Karpas-422 (cell line): Measurements from ENCODE around the gene PDPK1. TPM values are rescaled to one million over a fixed set of nuclear protein-coding genes. Genes with fewer than 3 reads are reported as not detected.
A peak's percentile ranks its signal among the peaks of the same experiment; 100 is the strongest.

Source experiments
- DNase-seq: peaks from one replicate; pipeline ENCODE4 v3.0.0-alpha.2; 2015
- H2AFZ ChIP-seq: fragments of 200-600 bp; sonication (generic); 2 replicates; pipeline ENCODE4 v1.6.1; 2014; ENCODE audit warnings: antibody characterized with exemption, low read length, mixed read lengths
- H3K27ac ChIP-seq: fragments of 200-600 bp; sonication (generic); 2 replicates; pipeline ENCODE4 v1.5.1; 2014; ENCODE audit warnings: mild to moderate bottlenecking, low read length, moderate library complexity
- H3K27me3 ChIP-seq: fragments of 200-600 bp; sonication (generic); 2 replicates; pipeline ENCODE4 v1.6.1; 2014; ENCODE audit warnings: low read length, mixed read lengths
- H3K36me3 ChIP-seq: fragments of 200-600 bp; sonication (generic); 2 replicates; pipeline ENCODE4 v1.6.1; 2014; ENCODE audit warnings: low read length, mixed read lengths; ENCODE audit not compliant: insufficient read depth
- H3K4me1 ChIP-seq: fragments of 200-600 bp; sonication (generic); 2 replicates; pipeline ENCODE4 v1.6.1; 2014; ENCODE audit warnings: mild to moderate bottlenecking, low read length, mixed read lengths
- H3K4me2 ChIP-seq: fragments of 200-600 bp; sonication (generic); 2 replicates; pipeline ENCODE4 v1.6.1; 2014; ENCODE audit warnings: low read length, low read depth, mild to moderate bottlenecking; ENCODE audit not compliant: poor library complexity, severe bottlenecking
- H3K4me3 ChIP-seq: fragments of 200-600 bp; sonication (generic); 2 replicates; pipeline ENCODE4 v1.5.1; 2014; ENCODE audit warnings: mild to moderate bottlenecking, antibody characterized with exemption, low read length, mixed read lengths
- H3K79me2 ChIP-seq: fragments of 200-600 bp; sonication (generic); 2 replicates; pipeline ENCODE4 v1.6.1; 2014; ENCODE audit warnings: mild to moderate bottlenecking, low read length, mixed read lengths
- H3K9ac ChIP-seq: fragments of 200-600 bp; sonication (generic); 2 replicates; pipeline ENCODE4 v1.6.0; 2014; ENCODE audit warnings: low read length
- H3K9me2 ChIP-seq: fragments of 200-600 bp; sonication (generic), shearing (Covaris generic); replicated peaks from 2 replicates; pipeline ENCODE4 v1.6.0; 2014; ENCODE audit warnings: mild to moderate bottlenecking, low read length, moderate library complexity; ENCODE audit not compliant: insufficient read depth
- H3K9me3 ChIP-seq: fragments of 300-700, 200-600 bp; sonication (generic); 2 replicates; pipeline ENCODE4 v1.6.1; 2014; ENCODE audit warnings: low read length, mixed read lengths
- H4K20me1 ChIP-seq: fragments of 200-600 bp; sonication (generic); 2 replicates; pipeline ENCODE4 v1.6.1; 2014; ENCODE audit warnings: mild to moderate bottlenecking, antibody characterized with exemption, low read length, low read depth; ENCODE audit not compliant: insufficient read depth
- total RNA-seq: library from RNA; depleted of rRNA; stranded (reverse); fragments of >200 nt; shearing (Covaris generic); gene quantifications from 2 replicates; pipeline ENCODE4 v1.2.3, GENCODE V29; 2014; ENCODE audit warnings: low replicate concordance

The PDPK1 gene
- total RNA-seq, 1 experiment from 2014 or later, result 49.5 TPM

GRCh38 chr16:2526135-2526534 lies 11.7 kb upstream of the PDPK1 start:
- Histone ChIP-seq H3K27me3 (no peaks in the 10 kb centered on the region), H3K4me3 (no peak overlapping the region), H3K4me1 (peaks cover 9% of the 10 kb centered on the region), H3K9me2 (no peaks in the 10 kb centered on the region), H3K27ac (no peak overlapping the region), H3K79me2 (peaks cover 8% of the 10 kb centered on the region), H3K36me3 (0 out of 2 replicates have a peak, but pooled peaks cover 3% of the 10 kb centered on the region), H4K20me1 (no peaks in the 10 kb centered on the region), H3K4me2 (no peak overlapping the region), H2AFZ (no peak overlapping the region), H3K9me3 (no peaks in the 10 kb centered on the region), H3K9ac (no peak overlapping the region)
- no peak for DNase-seq

DNA sequence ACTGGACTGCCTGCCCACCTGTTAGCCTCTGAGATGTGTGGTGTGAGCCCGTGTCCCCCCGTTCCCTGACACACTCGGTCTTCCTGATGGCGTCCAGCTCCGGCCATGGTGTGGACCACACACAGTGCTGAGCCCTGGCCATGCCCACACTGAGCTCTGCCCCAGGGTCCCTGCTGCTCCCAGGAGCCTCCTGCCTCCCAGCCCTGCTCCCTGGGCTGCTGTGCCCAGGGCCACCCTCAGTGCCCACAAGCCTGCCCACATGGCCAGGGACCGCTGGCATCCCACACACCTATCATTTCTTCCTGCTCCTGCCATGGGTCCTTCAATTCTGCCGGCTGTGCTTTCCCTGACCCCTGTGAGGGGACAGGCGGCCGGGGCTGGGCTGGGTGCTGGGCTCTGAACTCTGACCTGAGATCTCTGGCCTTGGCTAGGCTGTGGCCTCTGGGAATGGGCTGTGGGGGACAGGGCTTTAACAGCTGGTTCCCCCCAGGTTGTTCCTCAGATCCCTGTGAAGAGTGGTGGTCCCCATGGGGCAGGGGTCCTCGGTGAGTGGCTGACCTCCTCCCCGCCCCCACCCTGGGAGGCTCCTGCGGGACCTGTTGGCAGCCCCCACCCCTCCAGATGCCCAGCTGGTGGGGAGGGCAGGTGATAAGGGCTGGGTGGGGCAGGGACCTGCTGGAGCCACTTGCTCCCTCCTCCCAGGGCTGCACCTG lies 10.6 kb upstream of the PDPK1 start:
- H2AFZ ChIP-seq, result no peak overlapping the region
- H3K9ac ChIP-seq, result no peak overlapping the region
- H3K79me2 ChIP-seq, result no peaks in the 10 kb centered on the region
- H3K9me3 ChIP-seq, result no peaks in the 10 kb centered on the region
- H3K4me2 ChIP-seq, result no peak overlapping the region
- no peak overlapping the region for H3K27ac ChIP-seq
- no peaks in the 10 kb centered on the region for H3K9me2 ChIP-seq
- H3K27me3 ChIP-seq, result no peaks in the 10 kb centered on the region
- H4K20me1 ChIP-seq, result no peaks in the 10 kb centered on the region
- DNase-seq, result no peak
- H3K4me3 ChIP-seq, result no peak overlapping the region
- H3K4me1 ChIP-seq, result peaks cover 13% of the 10 kb centered on the region
- H3K36me3 ChIP-seq, result 0 out of 2 replicates have a peak, but pooled peaks cover 3% of the 10 kb centered on the region

DNA sequence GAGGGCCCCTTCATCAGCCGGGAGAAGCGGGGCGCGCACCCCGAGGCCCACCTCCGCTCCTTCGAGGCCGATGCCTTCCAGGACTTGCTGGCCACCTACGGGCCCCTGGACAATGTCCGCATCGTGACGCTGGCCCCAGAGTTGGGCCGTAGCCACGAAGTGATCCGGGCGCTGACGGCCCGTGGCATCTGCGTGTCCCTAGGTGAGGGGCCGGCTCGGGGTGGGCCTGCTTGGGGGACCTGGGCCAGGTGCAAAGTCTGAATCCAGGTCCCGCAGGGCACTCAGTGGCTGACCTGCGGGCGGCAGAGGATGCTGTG lies 10.1 kb upstream of the PDPK1 start:
- H3K9me3 ChIP-seq, result no peaks in the 10 kb centered on the region
- peaks cover 18% of the 10 kb centered on the region for H3K4me1 ChIP-seq
- H3K27me3 ChIP-seq, result no peaks in the 10 kb centered on the region
- no peak overlapping the region for H3K4me3 ChIP-seq
- no peak overlapping the region for H3K27ac ChIP-seq
- H3K9me2 ChIP-seq, result no peaks in the 10 kb centered on the region
- no peak overlapping the region for H3K9ac ChIP-seq
- no peaks in the 10 kb centered on the region for H4K20me1 ChIP-seq
- no peaks in the 10 kb centered on the region for H3K79me2 ChIP-seq
- H2AFZ ChIP-seq, result no peak overlapping the region
- no peak for DNase-seq
- no peak overlapping the region for H3K4me2 ChIP-seq
- 0 out of 2 replicates have a peak, but pooled peaks cover 3% of the 10 kb centered on the region for H3K36me3 ChIP-seq

GRCh38 chr16:2528161-2529060 lies 9.4 kb upstream of the PDPK1 start:
- H3K36me3 ChIP-seq, result 0 out of 2 replicates have a peak, but pooled peaks cover 3% of the 10 kb centered on the region
- no peak overlapping the region for H3K4me2 ChIP-seq
- no peaks in the 10 kb centered on the region for H3K27me3 ChIP-seq
- H2AFZ ChIP-seq, result no peak overlapping the region
- H3K9me2 ChIP-seq, result no peaks in the 10 kb centered on the region
- no peak overlapping the region for H3K4me3 ChIP-seq
- DNase-seq, result no peak
- H3K27ac ChIP-seq, result no peak overlapping the region
- peaks cover 21% of the 10 kb centered on the region for H3K4me1 ChIP-seq
- H3K79me2 ChIP-seq, result no peaks in the 10 kb centered on the region
- H3K9me3 ChIP-seq, result no peaks in the 10 kb centered on the region
- H3K9ac ChIP-seq, result no peak overlapping the region
- H4K20me1 ChIP-seq, result no peaks in the 10 kb centered on the region

DNA sequence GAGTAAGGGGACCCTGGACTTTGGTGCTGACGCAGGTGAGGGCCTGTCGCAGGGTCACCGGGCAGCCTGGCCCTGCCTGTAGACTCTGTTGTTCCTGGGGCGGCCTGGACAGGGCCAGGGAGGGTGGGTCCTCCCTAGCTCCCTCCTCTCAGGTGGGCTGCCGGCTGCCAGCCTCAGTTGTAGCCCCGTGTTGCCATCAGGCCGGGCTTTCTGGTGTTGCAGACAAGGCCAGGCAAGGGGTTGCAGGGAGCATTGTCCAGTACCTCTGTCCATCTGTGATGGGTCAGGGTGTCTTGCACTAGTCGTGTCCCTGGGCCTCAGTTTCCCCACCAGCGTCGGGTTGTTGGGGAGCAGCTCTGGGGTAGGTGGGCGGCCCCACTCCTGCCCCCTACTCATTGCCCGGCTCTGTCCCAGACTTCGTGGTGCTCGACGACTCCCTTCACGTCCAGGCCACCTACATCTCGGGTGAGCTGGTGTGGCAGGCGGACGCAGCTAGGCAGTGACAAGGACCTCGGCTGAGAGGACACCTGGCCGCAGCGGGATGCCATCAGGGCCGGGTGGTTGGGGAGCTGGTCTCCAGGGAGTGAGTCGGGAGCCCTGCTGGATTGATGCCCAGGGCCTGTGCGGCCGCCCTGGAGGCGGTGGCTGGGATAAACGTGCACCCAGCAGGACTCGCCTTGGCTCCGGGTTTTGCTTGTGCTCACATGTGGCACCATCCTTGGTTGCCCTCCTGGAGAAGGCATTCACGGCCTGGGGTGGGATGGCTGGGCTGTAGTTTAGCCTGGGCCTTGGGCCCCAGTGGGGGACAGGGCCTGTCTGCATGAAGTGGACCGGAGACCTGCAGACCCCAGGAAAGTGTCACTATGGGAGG lies 8.5 kb upstream of the PDPK1 start:
- peaks cover 21% of the 10 kb centered on the region for H3K4me1 ChIP-seq
- DNase-seq, result no peak
- H3K9ac ChIP-seq, result no peak overlapping the region
- no peaks in the 10 kb centered on the region for H3K27me3 ChIP-seq
- no peaks in the 10 kb centered on the region for H4K20me1 ChIP-seq
- no peak overlapping the region for H3K4me3 ChIP-seq
- no peaks in the 10 kb centered on the region for H3K9me3 ChIP-seq
- H3K27ac ChIP-seq, result no peak overlapping the region
- H3K79me2 ChIP-seq, result no peaks in the 10 kb centered on the region
- no peaks in the 10 kb centered on the region for H3K9me2 ChIP-seq
- no peak overlapping the region for H3K4me2 ChIP-seq
- no peaks in the 10 kb centered on the region for H3K36me3 ChIP-seq
- H2AFZ ChIP-seq, result no peak overlapping the region

- no peak overlapping the region for H3K27ac ChIP-seq
- no peak for DNase-seq
- H3K4me1 ChIP-seq, result peaks cover 21% of the 10 kb centered on the region
- no peak overlapping the region for H3K4me3 ChIP-seq
- H3K36me3 ChIP-seq, result no peaks in the 10 kb centered on the region
- H3K9me2 ChIP-seq, result no peaks in the 10 kb centered on the region
- no peaks in the 10 kb centered on the region for H3K27me3 ChIP-seq
- no peak overlapping the region for H3K4me2 ChIP-seq
- H2AFZ ChIP-seq, result no peak overlapping the region
- H4K20me1 ChIP-seq, result no peaks in the 10 kb centered on the region
- no peaks in the 10 kb centered on the region for H3K79me2 ChIP-seq
- H3K9ac ChIP-seq, result no peak overlapping the region
- no peaks in the 10 kb centered on the region for H3K9me3 ChIP-seq
Observed at GRCh38 chr16:2529961-2530628, 7.7 kb upstream of the PDPK1 start.

GRCh38 chr16:2530629-2531318 lies 7.0 kb upstream of the PDPK1 start:
- Histone ChIP-seq H2AFZ (no peak overlapping the region), H3K4me2 (peak overlapping the region; percentile 98), H3K9ac (peak overlapping the region; percentile 73), H3K9me3 (no peaks in the 10 kb centered on the region), H3K9me2 (no peaks in the 10 kb centered on the region), H4K20me1 (no peaks in the 10 kb centered on the region), H3K36me3 (no peaks in the 10 kb centered on the region), H3K4me3 (no peak overlapping the region), H3K4me1 (peaks cover 21% of the 10 kb centered on the region), H3K27me3 (no peaks in the 10 kb centered on the region), H3K27ac (peak overlapping the region; percentile 41; the same call in 1 of the 2 replicates), H3K79me2 (no peaks in the 10 kb centered on the region)
- DNase-seq, result no peak
